Islet precursor cell (in vitro differentiated cells): ENCODE measurements around the gene AMN.

Experiments
- DNase-seq: peaks from one replicate; pipeline ENCODE4 v3.0.0-alpha.2; 2018

Gene AMN

DNA sequence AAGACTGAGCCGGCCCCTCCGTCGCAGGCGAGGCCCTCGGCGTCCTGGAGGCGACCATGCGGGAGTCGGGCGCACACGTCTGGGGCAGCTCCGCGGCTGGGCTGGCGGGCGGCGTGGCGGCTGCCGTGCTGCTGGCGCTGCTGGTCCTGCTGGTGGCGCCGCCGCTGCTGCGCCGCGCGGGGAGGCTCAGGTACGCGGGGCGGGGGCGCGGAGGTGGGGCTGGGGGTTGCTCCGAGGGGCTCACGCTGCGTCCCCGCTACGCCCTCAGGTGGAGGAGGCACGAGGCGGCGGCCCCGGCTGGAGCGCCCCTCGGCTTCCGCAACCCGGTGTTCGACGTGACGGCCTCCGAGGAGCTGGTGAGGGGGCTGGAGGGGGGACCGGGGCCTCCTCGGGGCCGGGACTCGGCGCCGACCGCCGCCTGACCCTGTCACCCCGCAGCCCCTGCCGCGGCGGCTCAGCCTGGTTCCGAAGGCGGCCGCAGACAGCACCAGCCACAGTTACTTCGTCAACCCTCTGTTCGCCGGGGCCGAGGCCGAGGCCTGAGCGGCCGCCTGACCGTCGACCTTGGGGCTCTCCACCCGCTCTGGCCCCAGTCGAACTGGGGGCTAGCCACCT is 7.8 kb downstream of the AMN start:
- peak; percentile 71 for DNase-seq

DNA sequence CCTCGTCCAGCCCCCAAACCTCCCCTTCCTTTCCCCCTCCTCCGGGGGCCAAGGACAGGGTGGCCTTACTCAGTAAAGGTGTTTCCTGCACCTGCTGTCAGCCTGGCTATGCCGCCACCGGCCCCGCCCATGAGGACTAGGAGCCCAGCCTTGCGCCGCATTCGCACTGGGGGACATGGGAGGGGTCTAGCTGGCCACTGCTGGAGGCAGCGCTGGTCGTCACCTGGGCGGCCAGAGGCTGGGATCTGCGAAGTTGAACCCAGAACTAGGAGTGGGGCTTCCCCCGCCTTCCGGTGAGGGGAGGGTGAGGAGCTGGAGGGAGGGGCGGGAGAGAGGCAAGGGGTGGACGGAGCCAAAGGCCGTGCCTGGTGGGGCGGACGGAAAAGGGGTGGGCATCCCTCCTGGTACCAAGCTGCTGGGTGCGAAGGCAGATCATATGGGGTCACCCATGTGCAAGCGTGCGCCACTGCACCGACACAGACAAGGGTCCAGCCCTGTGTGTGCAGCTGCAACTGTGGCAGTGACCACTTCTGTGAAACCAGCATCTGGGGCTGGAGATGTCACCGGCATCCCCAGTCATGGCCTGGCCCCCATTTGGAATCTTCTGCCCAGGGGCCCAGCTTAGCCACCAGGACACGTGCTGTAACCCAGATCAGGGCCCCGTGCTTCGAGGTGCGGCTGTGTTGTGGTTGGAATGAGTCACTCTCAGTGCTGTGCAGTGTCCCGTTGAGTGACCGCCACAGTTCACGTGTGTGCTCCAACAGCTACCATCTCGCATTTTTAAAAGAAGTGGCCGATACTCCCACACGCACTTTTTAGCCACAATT is 8.5 kb downstream of the AMN start:
- no peak for DNase-seq

- no peak for DNase-seq
These were observed 9.3 kb downstream of the AMN start for GRCh38 chr14:102931580-102932285.

DNA sequence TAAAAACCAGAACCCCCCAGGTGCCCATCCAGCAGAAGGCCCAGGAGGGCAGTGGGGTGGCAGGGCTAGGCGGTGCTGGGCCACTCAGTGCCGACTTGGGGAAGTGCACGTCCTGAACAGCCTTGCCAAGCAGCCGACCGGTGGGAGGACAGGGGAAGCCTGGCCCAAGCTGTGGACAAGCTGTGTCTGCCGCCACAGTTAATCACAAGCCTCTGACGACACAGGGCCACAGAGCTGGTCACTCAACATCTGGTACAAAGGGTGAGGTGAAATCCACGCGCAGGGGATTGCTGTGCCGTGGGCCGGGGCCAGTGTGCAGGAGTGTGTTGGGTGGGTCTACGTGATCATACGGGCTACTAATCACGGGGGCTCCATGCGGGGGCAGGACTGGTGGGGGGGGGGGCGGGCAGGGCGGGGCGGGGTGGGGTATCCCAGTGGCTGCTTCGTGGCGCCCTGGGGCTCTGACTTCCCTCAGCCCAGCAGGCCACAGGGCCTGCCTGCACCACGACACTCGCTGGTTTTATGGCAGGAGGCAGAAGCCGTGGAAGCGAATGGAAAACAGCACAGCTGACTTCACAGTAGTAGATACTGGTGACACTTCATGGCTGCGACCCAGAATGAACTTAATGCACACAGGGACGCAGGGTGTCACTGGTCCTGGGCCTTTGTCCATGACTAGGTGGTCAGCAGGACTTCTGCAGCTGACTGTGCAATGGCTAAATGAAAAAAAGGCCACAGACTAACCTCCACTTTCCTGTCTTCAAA is 10.2 kb downstream of the AMN start:
- no peak for DNase-seq

- no peak for DNase-seq
These were observed 11.3 kb downstream of the AMN start for GRCh38 chr14:102933618-102934231.

DNA sequence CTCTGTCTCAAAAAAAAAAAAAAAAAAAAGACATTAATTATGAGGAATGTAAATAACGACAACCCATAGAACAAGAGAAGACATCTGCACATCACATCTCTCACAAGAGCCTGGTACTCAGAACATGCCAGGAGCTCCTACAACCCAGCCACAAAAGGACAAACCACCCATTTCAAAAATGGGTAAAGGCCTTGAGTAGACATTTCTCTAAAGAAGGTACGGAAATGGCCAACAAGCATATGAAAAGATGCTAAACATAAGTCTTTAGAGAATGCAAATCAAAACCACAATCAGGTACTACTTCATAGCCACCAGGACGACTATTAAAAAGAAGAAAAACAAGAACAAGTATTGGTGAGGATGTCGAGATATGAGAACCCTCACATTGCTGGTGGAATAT is 13.3 kb downstream of the AMN start:
- DNase-seq, result no peak

DNA sequence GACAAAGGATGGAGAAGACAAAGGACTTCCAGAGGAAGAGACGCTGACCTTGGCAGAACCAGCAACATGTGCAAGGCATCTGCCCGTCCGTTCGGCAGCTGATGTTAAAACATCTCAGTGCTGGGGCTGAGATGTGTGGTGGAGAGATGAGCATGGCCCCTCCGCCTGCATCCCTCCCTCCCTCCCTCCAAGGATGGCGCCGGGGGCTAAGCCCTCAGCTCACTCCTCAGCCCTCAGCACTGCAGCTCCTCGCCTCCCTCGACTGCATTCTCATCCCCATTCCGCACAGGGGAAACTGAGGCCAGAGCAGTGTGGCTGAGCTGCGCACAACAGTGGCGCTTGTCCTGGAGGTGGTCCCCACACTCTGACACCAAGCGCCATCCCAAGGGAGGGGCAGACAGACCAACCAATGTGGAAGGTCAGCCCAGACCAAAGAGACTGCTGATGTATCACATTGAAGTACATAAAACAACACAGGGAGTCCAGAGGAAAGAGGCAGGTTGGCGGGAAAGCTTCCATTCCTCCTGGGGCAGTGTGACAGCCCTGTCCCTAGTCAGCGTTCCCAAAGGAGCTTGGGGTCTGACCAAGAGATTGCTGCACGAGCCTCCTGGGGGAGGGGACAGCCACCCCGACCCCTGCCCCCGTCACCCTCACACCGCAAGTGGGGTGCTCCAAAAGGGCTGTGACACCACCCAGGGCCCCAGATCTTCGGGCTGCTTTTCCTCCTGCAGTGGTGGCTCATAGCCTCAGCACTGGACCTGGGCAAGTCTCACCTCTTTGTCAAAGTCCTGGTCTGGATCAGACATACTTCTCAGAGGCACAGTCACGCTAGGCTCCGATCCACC is 15.1 kb downstream of the AMN start:
- no peak for DNase-seq

GRCh38 chr14:102938191-102938590 is 15.7 kb downstream of the AMN start:
- DNase-seq, result no peak

DNA sequence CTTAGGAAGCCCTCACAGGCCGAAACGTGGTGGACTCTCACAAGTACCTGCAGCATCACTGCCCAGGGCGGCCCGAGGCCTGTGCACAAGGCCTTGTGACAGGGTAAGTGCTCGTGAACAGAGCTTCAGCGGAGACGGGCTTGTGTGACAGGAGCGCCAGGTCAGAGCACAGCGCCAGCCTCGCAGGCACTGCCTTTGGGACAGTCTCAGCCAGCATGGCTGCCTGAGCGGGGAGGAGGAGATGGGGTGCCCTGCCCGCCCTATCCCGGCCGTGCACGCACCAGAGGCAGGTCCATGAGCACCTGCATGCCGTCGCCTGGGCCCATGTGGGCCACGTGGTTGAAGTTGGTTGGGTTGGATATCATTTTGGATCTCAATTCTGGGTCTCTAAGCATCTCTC is 16.9 kb downstream of the AMN start:
- DNase-seq, result no peak

- no peak for DNase-seq
These were observed 17.5 kb downstream of the AMN start for GRCh38 chr14:102939820-102940561.

GRCh38 chr14:102940729-102941362 is 18.4 kb downstream of the AMN start:
- DNase-seq, result no peak

GRCh38 chr14:102941419-102942011 is 19.1 kb downstream of the AMN start:
- DNase-seq, result no peak

GRCh38 chr14:102942069-102942468 is 19.6 kb downstream of the AMN start:
- DNase-seq, result peak; percentile 46

- peak; percentile 43 for DNase-seq
These were observed 21.0 kb downstream of the AMN start for GRCh38 chr14:102943454-102943853.

DNA sequence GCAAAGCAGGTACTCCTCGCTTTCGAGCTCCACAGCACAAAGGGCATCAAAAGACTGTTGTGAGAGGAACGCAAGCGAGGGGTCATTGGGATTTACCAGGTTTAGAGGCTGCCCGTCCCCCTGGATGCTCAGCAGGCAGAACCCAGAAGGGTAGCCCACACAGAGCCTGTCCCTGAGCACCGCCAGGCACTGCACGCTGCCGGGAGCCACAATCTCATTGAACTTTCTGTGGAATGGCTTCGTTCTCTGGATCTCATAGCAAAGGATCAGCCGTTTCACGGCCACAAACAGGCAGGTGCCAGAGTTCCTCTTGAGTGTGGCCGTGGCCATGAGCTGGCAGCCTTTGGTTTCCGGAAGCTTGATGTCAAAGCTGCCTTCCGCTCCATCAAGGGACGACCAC is 21.5 kb downstream of the AMN start:
- no peak for DNase-seq

- DNase-seq, result peak; percentile 50
These were observed 22.2 kb downstream of the AMN start for GRCh38 chr14:102944448-102945330.

DNA sequence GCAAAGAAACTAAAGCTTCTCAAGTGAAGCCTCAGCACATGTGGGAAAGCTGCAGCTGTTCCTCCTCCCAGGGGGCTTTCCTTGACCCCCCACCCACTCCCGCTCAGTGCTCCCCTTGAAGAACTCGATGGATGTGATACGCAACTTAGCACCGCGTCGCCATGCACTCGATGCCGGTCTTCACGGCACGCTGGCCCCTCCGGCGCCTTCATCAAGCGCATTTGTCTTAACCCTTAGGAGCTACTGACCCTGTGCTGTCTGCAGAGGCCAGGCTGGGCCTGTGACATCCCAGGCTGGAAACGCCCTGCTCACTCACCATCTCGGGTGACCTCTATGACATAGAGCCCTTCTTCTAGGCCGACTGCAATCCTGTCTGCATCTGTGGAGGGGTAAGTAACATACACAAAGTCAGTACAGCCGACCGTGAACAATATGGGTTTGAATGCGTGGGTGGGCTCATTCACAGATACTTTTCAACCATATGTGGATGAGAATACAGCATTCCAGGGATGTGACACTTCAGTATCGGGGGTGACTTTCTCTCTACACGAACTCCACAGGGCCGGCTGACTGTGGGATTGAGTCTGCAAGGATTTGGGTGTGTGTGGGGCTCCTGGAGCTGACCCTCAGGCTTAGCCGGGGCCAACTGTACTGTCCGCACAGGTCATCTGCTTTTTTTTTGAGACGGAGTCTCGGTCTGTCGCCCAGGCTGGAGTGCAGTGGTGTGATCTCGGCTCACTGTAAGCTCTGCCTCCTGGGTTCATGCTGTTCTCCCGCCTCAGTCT is 23.1 kb downstream of the AMN start:
- DNase-seq, result no peak
